NCI-H524 treated with DMSO at 0.1 percent for 48 hours (cell line): ENCODE data around the gene CIB1.
A peak's percentile ranks its signal among the peaks of the same experiment; 100 is the strongest.

Source experiments
- DNase-seq: peaks from one replicate; lab custom pipeline; 2025; lab: John Stamatoyannopoulos, UW

The CIB1 gene

GRCh38 chr15:90214553-90215196 is 19.1 kb downstream of the CIB1 start:
- DNase-seq = no peak

DNA sequence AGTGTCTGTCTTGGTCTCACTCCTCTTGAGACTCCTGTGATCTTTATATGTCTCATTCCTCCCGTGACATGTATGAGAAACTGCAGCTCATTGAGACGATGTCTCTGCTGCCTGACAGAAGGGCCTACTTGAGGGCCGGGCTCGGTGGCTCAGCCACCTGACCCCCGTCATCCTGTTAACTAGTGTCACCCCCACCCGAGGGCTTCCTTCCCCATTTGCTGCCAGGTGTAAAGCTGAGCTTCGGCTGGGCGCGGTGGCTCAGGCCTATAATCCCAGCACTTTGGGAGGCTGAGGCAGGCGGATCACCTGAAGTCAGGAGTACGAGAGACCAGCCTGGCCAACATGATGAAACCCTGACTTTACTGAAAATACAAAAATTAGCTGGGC is 19.9 kb downstream of the CIB1 start:
- peak; percentile 52 for DNase-seq

DNA sequence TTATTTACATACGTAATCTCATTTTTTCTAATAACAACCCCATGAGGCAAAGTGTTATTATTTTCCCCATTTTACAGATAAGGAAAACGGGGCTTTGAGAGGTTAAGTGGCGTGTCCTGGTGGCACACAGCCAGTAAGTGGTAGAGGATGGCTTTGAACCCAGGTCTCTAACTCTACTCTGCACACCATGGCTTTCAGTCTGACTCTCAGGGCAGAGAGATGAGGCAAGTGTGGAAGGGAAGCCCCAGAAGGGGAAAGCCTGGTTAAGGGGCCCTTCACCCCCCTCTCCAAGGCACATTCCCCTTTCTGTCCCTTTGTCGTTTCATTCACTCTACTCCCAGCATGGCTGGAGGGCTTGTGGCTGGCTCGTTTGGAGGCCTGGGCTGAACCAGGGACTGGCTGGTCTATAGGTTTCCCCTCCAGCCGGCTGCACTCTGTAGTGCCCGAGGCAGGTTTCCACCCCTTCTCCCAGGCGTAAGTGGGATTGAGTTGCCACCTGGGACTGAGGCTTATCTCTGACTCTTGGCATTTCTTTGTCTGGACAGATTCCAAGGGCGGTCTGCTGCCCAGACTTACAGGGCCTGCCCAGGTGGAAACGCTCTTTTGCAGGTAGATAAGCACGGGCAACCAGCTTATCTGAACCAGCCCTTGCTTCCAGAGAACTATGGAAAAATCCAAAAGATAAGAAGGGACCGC is 20.5 kb downstream of the CIB1 start:
- DNase-seq = peak; percentile 66

DNA sequence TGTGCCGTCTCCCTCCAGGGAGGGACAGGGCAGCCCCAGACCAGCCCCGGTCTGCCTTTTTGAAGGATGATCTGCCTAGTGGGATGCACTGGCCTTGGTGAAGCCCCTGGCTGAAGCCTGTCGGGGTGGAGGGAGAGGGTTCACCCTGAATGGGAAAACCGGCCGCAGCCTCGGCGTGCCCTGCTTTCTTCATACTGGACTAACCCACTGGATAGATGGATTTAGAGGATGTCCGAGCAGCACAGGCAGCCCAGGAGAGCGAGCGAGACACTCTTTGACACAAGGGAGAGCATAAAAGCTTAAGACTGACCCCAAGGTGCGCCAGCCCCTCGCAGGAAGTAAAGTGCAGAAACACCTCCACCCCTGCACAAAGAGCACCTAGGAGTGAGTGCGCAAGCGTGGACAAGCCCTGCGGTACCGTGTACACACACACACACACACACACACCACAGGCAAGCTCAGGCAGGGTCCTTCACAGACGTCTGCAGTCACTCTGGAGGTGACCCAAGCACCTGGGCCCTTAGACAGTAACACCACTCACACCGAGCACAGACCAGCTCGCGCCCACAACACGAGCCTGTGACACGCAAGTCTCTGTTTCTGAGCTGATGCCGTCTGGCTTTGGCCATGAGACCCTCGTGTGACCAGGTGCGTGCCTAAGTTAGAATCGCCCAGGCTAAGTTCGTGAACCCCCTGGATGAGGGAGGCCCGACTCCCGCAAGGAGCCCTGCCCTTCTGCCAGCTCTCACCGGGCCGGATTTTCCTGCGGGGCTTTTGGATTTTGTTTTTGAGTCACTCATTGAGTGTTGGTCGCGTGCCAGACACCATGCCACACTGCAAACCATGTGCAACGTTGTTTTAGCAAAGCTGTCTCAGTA is 21.3 kb downstream of the CIB1 start:
- DNase-seq = no peak

DNA sequence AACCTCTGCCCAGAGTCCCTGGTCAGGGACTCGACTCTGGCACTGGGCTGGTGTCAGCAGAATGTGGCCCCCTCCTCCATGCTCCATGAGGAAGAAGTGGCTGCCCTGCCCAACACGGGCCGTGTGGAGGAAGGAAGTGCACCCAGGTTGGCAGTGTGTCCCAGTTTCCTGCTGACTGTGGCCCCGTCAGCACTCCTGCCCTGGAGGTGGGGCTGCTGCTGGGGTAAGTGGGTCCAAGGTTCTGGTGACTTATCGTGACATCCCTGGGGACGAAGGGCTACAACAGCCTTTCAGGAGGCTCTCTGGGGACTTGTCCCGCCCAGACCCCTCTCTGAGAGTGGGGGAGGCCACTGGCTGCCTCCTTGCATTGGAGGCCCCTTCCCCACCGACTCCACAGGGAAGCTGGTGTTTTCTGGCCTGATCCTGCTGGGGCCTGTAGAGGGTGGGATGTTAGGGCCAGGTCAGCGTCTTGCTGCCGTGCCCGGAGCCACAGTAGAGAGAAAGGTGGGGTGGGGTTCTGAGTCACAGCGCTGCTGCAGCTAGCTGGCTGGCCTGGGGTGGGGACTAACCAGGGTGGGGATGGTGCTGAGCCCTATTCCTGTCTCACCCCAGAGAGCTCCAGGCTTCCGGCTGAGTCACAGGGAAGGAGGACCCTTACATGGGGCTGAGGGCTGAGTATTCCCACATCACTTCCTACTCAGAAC is 22.1 kb downstream of the CIB1 start:
- DNase-seq = no peak

GRCh38 chr15:90211009-90211408 is 22.7 kb downstream of the CIB1 start:
- DNase-seq = no peak

DNA sequence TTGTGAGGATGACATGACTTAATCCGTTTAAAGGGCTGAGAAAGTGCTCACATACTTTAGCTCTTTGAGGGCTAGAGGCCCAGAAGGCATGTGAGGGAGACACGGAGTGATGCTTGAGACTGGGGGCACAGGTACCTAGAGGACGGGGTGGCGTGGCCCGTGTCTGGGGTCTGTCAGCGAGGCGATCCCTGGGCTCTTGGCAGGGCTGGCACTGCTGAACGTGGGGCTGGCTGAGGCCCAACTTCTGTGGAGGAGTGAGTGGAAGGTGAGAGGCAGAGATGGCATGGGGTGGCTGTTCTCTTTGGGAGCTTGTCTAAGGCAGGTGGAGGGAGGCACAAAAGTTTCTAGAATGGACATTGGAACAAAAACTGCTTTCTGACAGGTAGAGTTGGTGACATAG is 23.1 kb downstream of the CIB1 start:
- no peak for DNase-seq

DNA sequence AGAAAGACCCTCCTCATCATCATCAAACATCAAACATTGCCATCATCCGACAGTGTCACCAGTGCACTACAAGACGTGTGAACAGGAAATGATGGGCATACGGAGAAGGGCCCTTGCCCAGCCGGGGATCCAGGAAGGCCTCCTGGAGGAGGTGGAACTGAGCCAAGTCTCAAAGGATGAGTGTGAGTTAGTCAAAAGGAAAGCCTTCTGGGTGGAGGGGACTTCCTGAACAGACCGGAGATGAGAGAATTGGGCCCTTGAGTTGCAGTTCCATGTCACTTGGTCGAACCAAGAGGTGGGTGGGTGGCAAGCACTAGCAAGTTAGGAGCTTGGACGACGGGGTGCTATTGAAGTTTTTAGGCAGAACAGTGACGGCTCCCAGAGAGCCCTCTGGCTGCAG is 24.1 kb downstream of the CIB1 start:
- DNase-seq = no peak

DNA sequence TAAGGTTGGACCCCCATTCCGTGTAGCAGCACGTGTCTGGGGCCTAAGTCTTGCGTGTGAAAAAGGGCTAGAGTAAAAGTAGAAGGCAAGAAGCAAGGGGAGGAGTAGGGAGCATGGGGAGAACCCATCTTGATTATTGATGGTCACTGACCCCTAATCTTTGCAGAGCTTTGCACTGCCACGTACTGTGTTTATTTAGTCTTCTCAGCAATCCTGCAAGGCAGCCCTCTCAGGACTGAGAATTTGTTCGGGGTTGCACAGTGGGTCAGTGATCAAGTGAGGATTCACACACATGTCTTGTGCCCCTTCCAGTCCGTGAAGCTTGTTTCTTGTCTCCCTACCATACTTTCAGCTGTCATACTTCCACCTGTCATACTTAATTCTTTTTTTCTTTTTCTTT is 25.4 kb downstream of the CIB1 start:
- DNase-seq = no peak

DNA sequence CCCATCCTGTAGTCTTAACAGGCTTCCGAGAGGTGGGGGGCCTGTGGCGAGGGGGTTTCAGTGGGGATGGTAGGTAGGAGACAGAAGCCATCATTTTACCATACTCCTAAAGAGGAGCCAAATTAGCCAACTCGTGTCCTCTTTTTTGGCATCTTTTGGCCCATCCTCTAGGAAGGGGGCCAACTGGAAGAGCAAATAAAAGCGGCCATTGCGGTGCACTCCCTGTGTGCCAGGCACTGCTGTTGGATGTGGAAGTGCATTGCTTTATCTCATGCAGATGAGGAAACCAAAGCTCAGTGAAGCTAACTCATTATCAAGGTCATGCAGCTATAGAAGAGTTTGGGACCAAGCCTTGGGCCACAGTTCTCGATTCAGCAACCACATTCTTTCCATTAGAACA is 26.5 kb downstream of the CIB1 start:
- DNase-seq = no peak

GRCh38 chr15:90205886-90206285 is 27.9 kb downstream of the CIB1 start:
- DNase-seq = no peak

GRCh38 chr15:90205050-90205848 is 28.5 kb downstream of the CIB1 start:
- peak; percentile 24 for DNase-seq

DNA sequence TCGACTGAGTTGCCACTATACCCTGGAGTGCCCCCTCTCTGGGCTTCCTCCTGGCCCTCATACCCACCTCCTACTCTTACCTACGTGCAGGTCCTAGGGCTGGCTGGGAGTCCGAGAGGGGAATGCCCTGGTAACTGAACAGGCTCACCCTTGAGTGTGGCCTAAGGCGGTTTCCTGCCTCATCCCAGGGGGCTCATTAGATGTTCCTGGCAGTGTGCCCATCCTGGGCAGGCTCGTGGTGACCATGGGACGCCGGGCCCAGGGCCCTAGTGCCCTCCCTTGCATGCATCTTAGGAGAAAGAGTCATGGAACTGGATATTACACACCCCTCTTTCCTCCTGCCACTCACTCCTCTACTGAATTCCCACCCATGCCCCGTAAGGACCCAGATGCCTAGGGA is 29.8 kb downstream of the CIB1 start:
- no peak for DNase-seq

DNA sequence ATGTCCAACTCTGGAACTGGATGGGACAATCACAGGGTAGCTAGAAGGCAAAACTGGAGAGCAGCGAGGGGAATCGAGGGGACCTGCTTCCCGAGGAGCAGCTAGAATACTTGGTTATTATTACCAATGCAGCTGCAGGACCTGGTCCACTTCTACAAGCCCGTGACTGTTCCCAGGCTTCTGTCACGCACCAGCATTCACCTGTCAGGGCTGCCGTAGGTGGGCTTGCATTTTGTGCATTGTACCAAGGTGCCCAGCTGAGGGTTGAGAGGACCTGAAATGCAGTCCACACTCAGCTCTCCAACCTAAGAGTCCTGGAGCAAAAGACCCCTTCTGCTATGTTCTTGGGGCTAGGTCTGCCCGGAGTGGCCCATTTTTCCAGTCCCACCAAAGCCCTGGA is 30.3 kb downstream of the CIB1 start:
- DNase-seq = no peak

- DNase-seq = no peak
Measured at GRCh38 chr15:90202929-90203328, 30.8 kb downstream of the CIB1 start.

GRCh38 chr15:90201944-90202375 is 31.8 kb downstream of the CIB1 start:
- DNase-seq = no peak

DNA sequence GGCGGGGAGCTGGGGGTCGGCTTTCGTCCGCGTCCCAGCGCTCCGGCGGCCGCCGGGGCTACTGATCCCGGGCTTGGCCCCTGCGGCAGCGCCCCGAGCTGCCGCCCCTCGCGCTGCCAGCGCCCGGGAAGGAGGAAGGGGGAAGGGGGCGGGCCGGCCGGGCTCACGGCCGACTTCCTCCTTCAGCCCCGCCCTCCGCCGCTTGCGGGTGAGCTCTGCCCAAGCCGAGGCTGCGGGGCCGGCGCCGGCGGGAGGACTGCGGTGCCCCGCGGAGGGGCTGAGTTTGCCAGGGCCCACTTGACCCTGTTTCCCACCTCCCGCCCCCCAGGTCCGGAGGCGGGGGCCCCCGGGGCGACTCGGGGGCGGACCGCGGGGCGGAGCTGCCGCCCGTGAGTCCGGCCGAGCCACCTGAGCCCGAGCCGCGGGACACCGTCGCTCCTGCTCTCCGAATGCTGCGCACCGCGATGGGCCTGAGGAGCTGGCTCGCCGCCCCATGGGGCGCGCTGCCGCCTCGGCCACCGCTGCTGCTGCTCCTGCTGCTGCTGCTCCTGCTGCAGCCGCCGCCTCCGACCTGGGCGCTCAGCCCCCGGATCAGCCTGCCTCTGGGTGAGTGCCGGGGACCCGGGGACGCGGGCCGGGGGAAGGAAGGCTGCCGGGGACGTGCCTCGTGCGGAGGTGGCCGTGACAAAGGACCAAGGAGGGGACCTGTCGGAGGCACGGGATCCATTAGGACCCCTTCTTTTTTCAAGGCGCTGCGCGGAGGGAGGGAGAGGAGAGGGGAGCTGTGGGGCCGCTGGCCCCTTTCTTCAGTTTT is 32.4 kb downstream of the CIB1 start, which contains the start of gene SEMA4B:
SEMA4B (plus strand) TSS at position 201 of the 814 bp plus-strand sequence; CDS start at position 450, 249 bp downstream.
- DNase-seq = no peak

DNA sequence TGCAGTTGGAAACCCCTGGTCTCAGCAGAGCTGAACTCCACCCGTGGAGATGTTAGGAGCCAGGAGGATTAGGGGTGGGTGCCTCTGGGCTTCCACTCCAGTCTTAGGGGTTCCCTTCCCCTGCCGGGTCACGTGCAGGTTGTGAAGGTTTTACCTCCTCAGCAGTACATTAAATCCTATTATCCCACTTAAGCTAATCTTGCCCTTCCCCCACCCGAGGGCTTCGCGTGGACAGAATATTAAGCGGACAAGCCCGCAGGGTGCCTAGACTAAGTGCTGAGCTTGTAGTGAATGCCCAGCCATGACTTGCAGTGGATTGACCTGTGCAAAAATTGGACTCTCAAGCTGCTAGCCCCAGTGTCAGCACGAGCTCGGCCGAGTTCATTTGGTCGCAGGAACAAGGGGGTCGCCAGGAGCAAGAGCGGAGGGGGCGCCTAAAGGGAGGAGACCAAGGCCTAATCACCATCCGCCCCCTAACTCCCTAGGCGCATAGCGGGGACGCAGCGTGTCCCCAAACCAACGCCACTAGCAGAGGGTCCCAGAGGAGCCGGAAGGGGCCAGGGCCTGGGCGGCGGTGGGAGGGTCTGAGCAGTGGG is 33.1 kb downstream of the CIB1 start:
- no peak for DNase-seq

GRCh38 chr15:90194655-90195054 is 39.1 kb downstream of the CIB1 start:
- DNase-seq = no peak
